Measurements from ENCODE around the gene CDC42EP5. TPM values are rescaled to one million over a fixed set of nuclear protein-coding genes. Genes with fewer than 3 reads are reported as not detected.

Gene CDC42EP5, protein sequence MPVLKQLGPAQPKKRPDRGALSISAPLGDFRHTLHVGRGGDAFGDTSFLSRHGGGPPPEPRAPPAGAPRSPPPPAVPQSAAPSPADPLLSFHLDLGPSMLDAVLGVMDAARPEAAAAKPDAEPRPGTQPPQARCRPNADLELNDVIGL
- total RNA-seq: 100 to 1,000 TPM; 444 to 601 TPM

DNA sequence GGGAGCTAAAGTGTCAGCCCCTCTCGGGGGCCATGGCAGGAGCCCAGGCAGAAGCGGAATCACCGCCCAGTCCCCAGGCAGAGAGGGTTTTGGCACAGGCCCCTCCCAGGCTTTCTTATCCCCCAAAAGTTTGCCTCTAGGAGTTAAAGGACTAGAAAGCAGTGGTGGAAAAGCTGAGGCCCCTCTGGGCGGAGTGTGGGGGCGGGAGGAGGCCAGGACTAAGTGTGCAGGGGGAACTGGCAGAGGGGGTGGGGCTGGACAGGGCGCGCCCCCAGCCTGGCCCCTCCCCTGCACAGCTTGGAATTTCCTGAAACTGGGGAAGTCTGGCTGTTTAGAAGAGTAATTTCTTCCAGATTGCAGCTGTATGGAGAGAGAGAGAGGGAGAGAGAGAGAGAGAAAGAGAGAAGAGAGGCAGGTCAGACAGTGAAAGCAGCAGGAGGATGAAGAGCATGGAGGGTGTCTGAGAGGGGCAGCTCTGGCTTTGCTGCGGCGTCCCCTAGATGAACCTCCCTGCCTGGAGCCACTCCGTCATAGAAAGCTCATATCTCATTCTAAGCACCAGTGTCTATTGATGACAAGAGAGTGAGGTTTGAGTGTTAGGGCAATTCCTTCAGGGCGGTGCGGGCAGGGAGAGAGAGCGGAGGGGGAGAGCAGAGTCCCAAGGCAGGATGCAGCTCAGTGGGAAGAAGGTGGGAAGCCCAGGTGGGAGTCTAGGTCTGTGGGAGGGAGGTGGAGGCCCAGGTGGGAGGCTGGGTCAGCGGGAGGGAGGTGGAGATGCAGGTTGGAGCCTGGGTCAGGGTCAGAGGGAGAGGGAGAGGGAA, at the start of gene CDC42EP5:
Gene CDC42EP5 (minus strand): TSS at position 226 of the 821 bp plus-strand sequence. CDS start 7,749 bp downstream, outside the sequence.
- Histone ChIP-seq H3K27ac (peak within 1 kb of the TSS; percentile 94), H3K4me1 (no peaks in the 10 kb centered on the region), H3K36me3 (no peaks in the 10 kb centered on the region), H3K9me3 (no peaks in the 10 kb centered on the region), H3K4me3 (peak within 1 kb of the TSS; percentile 41), H3K27me3 (no peaks in the 10 kb centered on the region), H3K9ac (ENCODE audit: low read depth in 2 of 2, low read length in 2 of 2) (peak within 1 kb of the TSS; percentile 73 to 89)
- intact Hi-C loops (cut with DNase I): no loop called here
- TF ChIP-seq, protein P1, sequence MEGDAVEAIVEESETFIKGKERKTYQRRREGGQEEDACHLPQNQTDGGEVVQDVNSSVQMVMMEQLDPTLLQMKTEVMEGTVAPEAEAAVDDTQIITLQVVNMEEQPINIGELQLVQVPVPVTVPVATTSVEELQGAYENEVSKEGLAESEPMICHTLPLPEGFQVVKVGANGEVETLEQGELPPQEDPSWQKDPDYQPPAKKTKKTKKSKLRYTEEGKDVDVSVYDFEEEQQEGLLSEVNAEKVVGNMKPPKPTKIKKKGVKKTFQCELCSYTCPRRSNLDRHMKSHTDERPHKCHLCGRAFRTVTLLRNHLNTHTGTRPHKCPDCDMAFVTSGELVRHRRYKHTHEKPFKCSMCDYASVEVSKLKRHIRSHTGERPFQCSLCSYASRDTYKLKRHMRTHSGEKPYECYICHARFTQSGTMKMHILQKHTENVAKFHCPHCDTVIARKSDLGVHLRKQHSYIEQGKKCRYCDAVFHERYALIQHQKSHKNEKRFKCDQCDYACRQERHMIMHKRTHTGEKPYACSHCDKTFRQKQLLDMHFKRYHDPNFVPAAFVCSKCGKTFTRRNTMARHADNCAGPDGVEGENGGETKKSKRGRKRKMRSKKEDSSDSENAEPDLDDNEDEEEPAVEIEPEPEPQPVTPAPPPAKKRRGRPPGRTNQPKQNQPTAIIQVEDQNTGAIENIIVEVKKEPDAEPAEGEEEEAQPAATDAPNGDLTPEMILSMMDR (IDR thresholded peaks at IDR 0.05): no peak
- peak; percentile 88 for DNase-seq

DNA sequence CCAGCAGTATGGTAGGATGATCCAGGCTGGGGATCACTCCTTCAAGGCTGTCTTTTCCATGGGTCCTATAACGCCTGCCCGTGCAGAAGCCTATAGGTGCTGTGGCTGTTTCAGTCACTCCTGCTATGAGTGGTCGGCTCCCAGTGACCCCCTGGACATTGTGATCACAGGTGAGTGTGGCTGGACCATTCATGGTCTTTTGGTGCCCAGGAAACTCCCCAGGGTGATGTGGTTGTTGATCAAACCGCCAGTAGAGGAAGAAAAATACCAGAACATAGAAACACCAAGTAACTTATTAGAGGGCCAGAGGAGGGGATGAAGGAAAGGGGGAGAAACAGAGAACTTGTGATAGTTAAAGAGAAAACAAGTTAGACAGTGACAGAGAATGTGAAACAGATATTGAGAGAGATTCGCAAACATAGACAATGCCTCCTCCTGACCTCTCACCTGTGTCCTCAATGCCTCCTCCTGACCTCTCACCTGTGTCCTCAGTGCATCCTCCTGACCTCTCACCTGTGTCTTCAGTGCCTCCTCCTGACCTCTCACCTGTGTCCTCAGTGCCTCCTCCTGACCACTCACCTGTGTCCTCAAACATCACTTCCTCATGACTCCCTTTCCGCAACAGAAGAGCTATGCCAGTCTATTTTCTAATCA, 48.9 kb upstream of the CDC42EP5 start:
- Histone ChIP-seq H3K4me3 (no peak overlapping the region), H3K36me3 (no peaks in the 10 kb centered on the region), H3K9ac (ENCODE audit: low read depth in 2 of 2, low read length in 2 of 2) (no peak overlapping the region), H3K27ac (no peak overlapping the region), H3K9me3 (no peaks in the 10 kb centered on the region), H3K4me1 (no peaks in the 10 kb centered on the region), H3K27me3 (no peaks in the 10 kb centered on the region)
- TF ChIP-seq, protein P1 (IDR thresholded peaks at IDR 0.05): no peak
- intact Hi-C loops (cut with DNase I): no loop called here
- DNase-seq: no peak

DNA sequence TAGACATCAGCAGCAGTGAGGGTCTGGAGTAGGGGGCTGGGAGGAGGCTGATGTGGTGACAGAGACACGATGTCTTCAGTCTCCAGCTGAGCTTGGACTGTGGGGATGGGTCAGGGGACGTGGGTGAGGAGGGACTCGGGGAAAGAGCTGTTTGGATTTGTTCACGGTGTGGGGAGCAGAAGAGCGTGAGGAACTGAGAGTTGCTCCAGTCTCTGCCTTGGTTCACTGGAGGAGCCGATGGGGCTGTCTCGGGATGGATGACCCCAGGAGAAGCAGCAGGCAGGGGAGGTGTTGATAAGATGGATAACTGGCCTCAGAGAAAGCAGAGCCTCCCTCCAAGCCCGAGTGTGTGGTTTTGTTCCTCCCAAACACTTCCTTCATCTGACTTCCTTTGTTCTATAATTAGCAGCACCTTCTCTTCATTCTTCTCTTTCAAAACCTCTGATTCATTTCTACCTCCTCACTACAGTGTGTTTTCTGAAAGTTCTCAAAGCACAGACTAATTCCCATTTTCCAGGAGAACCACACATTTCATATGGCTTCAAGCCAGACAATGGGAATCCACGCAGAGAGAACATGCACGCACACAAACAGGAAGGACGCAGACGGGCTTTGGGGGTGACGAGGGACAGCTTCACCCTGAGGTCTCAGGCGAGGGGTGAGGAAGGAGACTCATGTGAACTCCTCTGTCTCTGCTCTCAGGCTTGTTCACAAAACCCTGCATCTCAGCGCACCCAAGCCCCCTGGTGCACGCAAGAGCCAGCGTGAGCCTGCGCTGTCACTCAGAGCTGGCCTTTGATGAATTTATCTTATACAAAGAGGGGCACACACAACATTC, 48.1 kb upstream of the CDC42EP5 start:
- no peaks in the 10 kb centered on the region for H3K27me3 ChIP-seq
- TF ChIP-seq, protein P1 (IDR thresholded peaks at IDR 0.05): no peak
- H3K4me1 ChIP-seq: no peaks in the 10 kb centered on the region
- H3K27ac ChIP-seq: no peak overlapping the region
- DNase-seq: no peak
- no peak overlapping the region for H3K9ac ChIP-seq (ENCODE audit: low read depth in 2 of 2, low read length in 2 of 2)
- H3K4me3 ChIP-seq: no peak overlapping the region
- H3K9me3 ChIP-seq: no peaks in the 10 kb centered on the region
- intact Hi-C loops (cut with DNase I): no loop called here
- H3K36me3 ChIP-seq: no peaks in the 10 kb centered on the region

DNA sequence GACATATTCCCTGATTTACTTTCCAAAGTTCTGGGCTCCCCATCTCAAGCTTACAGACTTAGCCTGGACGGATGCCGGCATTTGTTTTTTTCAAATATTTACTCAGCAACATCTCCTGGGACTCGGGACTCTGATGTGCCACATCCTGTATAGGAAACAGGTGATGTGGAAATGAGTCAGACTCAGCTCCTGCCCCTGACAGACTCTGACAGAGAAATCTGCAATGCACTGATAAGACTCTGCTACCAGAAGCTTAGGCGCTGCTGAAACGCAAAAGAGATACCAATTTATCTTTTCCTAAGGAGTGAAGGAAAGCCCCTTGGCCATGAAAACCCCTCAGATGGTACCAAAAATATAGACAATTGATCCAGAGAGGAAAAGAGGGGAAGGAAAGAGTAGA, 45.7 kb upstream of the CDC42EP5 start:
- Histone ChIP-seq H3K27me3 (no peaks in the 10 kb centered on the region), H3K4me1 (no peaks in the 10 kb centered on the region), H3K4me3 (no peak overlapping the region), H3K9ac (ENCODE audit: low read depth in 2 of 2, low read length in 2 of 2) (no peak overlapping the region), H3K27ac (no peak overlapping the region), H3K9me3 (no peaks in the 10 kb centered on the region), H3K36me3 (no peaks in the 10 kb centered on the region)
- TF ChIP-seq, protein P1 (IDR thresholded peaks at IDR 0.05): no peak
- no peak for DNase-seq
- intact Hi-C loops (cut with DNase I): no loop called here

DNA sequence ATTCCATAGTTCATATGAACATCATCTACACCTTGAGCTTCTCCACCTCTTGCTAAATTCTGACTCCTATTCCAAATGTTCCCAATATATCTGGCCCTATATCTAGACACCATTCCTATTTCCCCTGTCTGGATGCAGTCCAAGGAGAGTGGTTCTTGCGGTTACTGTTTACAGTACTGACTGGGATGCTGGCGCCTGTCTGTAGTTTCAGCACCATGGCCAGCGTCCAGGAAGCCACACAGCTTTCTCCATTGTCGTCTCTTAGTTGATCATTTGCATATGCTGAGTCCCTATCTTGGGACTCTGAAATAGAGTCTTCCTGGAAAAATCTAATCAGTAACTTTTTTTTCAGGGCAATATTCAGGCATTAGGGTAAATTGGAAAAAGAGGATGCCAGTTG, 44.4 kb upstream of the CDC42EP5 start:
- Histone ChIP-seq H3K4me3 (no peak overlapping the region), H3K9me3 (no peaks in the 10 kb centered on the region), H3K36me3 (no peaks in the 10 kb centered on the region), H3K9ac (ENCODE audit: low read depth in 2 of 2, low read length in 2 of 2) (no peak overlapping the region), H3K4me1 (no peaks in the 10 kb centered on the region), H3K27ac (no peak overlapping the region), H3K27me3 (no peaks in the 10 kb centered on the region)
- TF ChIP-seq, protein P1 (IDR thresholded peaks at IDR 0.05): no peak
- DNase-seq: peak; percentile 38
- intact Hi-C loops (cut with DNase I): no loop called here
